ENCODE measurements around the gene MASTL. TPM values are rescaled to one million over a fixed set of nuclear protein-coding genes. Genes with fewer than 3 reads are reported as not detected.
A peak's percentile ranks its signal among the peaks of the same experiment; 100 is the strongest.

MASTL gene
- total RNA-seq, 1 donor from 2014 or later = 11.7 TPM

DNA sequence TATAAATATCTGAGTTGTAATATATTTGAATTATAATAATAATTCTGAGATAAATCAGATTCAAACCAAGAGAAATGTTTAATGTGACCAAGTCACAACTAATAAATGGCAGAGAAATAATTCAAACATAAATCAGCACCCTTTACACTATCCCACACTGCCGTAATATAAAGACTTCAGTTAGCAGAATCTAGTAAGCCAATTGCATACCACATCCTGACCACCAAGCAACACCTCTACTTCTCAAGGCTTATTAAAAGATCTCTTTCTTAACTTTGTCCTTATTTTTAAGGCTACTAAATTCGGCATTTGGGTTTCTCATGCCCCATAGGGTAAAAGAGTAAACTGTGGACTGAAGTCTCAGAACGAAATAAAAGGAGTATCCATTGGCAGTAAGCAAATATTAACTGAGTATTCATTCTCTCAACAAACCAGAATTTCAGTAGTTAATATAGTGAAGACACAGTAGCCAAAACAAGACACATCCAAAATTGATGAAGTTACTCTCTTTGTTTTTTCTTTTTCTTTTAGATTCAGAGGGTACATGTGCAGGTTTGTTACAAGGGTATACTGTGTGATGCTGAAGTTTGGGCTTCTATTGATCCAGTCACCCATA, 70.6 kb downstream of the MASTL start:
- DNase-seq = no peak

DNA sequence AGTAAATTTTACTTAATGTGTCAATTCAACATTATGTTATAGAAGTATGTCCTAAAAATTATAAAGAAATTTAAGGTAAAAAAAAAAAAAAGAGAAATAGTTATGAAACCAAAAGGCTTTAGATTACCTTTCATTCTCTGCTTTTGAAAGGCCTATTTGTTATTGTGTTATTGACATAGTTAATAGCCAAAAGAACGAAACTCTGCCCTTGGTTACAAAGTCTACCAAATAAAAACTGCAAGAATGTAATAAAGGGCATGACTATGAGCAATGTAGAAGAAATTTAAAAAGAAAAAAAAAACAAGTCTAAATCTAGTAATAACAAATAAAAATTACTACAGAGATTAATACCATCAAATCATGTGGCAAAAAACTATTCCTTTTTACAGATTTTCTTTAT, 74.9 kb downstream of the MASTL start:
- no peak for DNase-seq

DNA sequence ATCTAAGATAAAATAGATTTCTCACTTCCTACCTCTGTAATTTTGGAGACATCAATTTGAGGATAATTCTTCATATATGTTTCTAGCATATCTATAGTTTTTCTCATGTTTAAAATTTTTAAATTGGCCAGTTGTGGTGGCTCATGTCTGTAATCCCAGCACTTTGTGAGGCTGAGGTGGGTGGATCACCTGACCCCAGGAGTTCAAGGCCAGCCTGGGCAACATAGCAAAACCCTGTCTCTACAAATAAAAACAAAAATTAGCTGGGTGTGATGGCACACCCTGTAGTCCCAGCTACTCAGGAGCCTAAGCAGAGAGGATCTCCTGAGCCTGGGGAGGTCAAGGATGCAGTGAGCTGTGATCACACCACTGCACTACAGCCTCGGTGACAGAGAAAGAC, 80.6 kb downstream of the MASTL start:
- DNase-seq = no peak

Small RNA genes within 50 kb of the gene (small RNA-seq; reads per million reads assigned to genes)
- gene RNU2-24P (ENCODE audit: low replicate concordance) (0.59 reads per million, percentile 67 among the genes with 10 or more reads in this experiment), gene RNU7-12P (ENCODE audit: low replicate concordance) (not detected)

Other genes with a start within 250 kb of the MASTL start
- 17.6 TPM for gene ANKRD26, start 54.9 kb upstream of the MASTL start, total RNA-seq
- 96.0 TPM for gene YME1L1, start 968 bp upstream of the MASTL start, total RNA-seq
- gene ACBD5, start 85.4 kb downstream of the MASTL start, total RNA-seq = 22.5 TPM